ENCODE measurements around the gene C16orf74.

Gene C16orf74

GRCh38 chr16:85750146-85750826 is 610 bp downstream of the C16orf74 start:
- TF ChIP-seq CTCF (IDR thresholded peaks at IDR 0.05; ENCODE audit: low read depth, low read length): no peak; the same call in 1 of the 2 replicates

GRCh38 chr16:85749771-85750145 is 1.1 kb downstream of the C16orf74 start:
- H3K4me3 ChIP-seq (ENCODE audit: low read depth, low read length): peak overlapping the region; percentile 69
- no peak for TF ChIP-seq CTCF (IDR thresholded peaks at IDR 0.05; ENCODE audit: low read depth, low read length)

More at GRCh38 chr16:85750146-85750826, 610 bp downstream of the C16orf74 start:
- H3K4me3 ChIP-seq (ENCODE audit: low read depth, low read length): peak overlapping the region; percentile 69

- H3K4me3 ChIP-seq (ENCODE audit: low read depth, low read length): no peak overlapping the region
- TF ChIP-seq CTCF (IDR thresholded peaks at IDR 0.05; ENCODE audit: low read depth, low read length): no peak
These were observed 4.3 kb downstream of the C16orf74 start for GRCh38 chr16:85746460-85747215.

GRCh38 chr16:85738923-85739715 is 11.8 kb downstream of the C16orf74 start:
- TF ChIP-seq CTCF (IDR thresholded peaks at IDR 0.05; ENCODE audit: low read depth, low read length): no peak
- H3K4me3 ChIP-seq (ENCODE audit: low read depth, low read length): no peak overlapping the region

- no peak for TF ChIP-seq CTCF (IDR thresholded peaks at IDR 0.05; ENCODE audit: low read depth, low read length)
These were observed 14.0 kb downstream of the C16orf74 start for GRCh38 chr16:85736921-85737320.

GRCh38 chr16:85735946-85736345 is 14.9 kb downstream of the C16orf74 start:
- H3K4me3 ChIP-seq (ENCODE audit: low read depth, low read length): no peak overlapping the region
- TF ChIP-seq CTCF (IDR thresholded peaks at IDR 0.05; ENCODE audit: low read depth, low read length): no peak

More at GRCh38 chr16:85736921-85737320, 14.0 kb downstream of the C16orf74 start:
- no peak overlapping the region for H3K4me3 ChIP-seq (ENCODE audit: low read depth, low read length)

Data from WI38 (cell line).